ENCODE results near the gene HSPA12B.
"Not testable (repeated sequence)": the region's sequence is repeated elsewhere in the genome, so short reads cannot be mapped to it uniquely, and the experiment has no call there.

Gene HSPA12B

DNA sequence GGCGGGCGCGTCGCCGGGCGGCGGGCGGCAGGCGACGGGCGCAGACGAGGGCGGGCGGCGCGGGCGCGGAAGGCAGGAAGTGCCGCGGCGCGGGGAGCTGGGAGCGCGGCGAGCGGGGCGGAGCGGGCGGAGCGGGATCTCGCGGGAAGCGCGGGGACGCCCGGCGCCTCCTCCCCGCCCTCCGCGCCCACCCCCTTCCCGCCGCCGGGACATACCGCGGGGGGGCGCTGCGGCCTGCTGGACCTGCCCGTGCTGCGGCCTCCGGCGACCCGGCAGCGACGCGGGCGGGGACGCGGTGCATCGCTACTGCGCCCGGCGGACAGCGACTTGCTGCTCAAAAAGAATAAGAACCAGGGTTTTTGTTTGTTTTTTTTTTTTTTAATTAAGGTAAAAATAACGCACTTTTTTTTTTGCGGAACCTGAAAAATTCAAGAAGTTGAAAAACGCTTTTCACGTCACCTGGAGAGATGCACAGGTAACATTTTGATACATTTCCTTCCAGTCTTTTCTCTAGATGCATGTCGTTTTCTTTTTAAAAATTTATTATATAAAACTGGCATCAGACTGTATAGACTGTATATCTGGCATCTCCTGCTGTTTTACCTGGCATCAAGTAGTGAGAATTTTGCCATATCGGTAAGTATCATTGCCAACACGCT, 54.3 kb downstream of the HSPA12B start, which contains the start of gene CENPB:
Gene CENPB, minus strand, starts transcription at position 76 of the 659 bp plus-strand sequence. CDS start 257 bp downstream, outside the sequence.
- DNase-seq (ENCODE audit: low read depth in 2 of 2): peak; percentile 71 to 81

DNA sequence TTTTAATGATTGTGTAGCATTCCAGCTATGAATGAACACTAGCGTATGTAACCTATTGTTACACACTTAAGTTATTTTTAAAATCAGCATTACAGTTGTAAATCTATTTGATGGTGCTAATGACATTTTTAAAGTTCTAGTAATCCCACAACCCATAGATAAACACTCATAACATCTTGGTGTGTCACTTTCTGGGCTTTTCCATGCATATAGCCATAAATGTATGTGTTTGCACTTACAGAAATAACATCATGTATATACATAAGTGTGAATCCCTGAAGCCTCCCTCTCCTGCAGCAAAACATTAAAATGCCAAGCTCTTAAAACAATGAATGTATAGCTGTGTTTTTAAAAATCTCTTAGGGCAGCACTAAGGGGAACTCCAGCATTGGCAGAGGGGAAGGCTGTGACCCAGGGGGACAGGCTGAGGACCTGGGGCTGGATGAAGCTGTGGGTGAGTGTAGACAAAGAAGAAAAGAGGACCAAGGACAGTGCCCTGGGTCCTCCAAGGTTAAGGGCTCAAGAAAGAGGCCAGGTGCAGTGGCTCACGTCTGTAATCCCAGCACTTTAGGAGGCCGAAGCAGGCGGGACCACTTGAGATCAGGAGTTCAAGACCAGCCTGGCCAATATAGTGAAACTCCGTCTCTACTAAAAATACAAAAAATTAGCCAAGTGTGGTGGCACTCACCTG, 55.0 kb downstream of the HSPA12B start:
- no peak for DNase-seq (ENCODE audit: low read depth in 2 of 2)

GRCh38 chr20:3788685-3789155, 56.2 kb downstream of the HSPA12B start:
- no peak for DNase-seq (ENCODE audit: low read depth in 2 of 2)

- DNase-seq (ENCODE audit: low read depth in 2 of 2): not testable (repeated sequence)
Observed at GRCh38 chr20:3789201-3789600, 56.7 kb downstream of the HSPA12B start.

DNA sequence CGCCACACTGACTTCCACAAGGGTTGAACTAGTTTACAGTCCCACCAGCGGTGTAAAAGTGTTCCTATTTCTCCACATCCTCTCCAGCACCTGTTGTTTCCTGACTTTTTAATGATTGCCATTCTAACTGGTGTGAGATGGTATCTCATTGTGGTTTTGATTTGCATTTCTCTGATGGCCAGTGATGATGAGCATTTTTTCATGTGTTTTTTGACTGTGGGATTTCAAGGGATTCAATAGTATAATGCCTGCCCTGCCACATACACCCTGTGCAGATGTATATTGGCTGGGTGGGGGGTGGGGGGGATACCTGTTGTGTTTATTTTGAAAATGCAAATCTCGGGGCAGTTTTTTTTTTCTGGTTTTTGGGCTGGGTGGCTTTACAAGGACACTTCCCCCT, 61.7 kb downstream of the HSPA12B start:
- not testable (repeated sequence) for DNase-seq (ENCODE audit: low read depth in 2 of 2)

- DNase-seq (ENCODE audit: low read depth in 2 of 2): no peak
Observed at GRCh38 chr20:3794701-3795420, 62.4 kb downstream of the HSPA12B start.

DNA sequence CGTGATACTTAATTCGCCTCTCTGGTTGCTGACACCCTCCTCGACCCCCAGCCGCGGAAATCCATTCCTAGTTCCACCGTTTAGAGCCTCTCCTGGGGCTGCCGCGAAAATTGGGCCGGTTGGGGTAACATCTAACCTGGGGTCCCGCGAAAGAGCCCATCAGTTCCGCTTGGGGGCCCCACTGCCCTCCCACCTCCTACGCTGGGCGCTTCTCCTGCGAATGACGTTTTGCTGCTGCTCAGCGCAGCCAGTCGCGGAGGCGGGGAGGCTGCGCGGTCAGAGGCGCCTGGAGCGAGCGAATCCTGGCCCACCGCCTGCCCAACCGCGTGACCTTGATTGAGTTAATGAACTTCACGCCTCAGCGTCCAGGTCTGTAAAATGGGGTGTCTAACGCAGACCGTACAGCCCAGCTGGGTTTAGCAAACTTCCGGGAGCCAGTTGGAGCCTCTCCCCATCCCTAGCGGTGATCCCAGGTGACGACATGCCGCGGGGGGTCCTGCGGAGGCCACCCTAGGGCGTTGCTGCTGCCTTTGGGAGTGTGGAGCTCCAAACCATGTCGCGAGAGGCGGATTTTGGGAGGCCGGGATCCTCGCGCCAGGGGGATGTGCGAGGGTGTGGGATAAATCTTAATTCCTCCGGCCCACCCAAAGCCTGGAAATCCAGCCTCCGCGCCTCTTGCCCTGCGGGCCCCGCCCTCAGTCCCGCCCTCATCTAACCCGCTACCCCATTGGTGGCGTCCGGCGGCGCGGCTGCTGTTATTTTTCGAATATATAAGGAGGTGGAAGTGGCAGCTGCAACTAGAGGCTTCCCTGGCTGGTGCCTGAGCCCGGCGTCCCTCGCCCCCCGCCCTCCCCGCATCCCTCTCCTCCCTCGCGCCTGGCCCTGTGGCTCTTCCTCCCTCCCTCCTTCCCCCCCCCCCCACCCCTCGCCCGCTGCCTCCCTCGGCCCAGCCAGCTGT, 63.3 kb downstream of the HSPA12B start, which contains the start of gene CDC25B:
Gene CDC25B, plus strand, starts transcription at position 800 of the 958 bp plus-strand sequence. CDS start 222 bp downstream, outside the sequence.
- DNase-seq (ENCODE audit: low read depth in 2 of 2): peak; percentile 74 to 80

DNA sequence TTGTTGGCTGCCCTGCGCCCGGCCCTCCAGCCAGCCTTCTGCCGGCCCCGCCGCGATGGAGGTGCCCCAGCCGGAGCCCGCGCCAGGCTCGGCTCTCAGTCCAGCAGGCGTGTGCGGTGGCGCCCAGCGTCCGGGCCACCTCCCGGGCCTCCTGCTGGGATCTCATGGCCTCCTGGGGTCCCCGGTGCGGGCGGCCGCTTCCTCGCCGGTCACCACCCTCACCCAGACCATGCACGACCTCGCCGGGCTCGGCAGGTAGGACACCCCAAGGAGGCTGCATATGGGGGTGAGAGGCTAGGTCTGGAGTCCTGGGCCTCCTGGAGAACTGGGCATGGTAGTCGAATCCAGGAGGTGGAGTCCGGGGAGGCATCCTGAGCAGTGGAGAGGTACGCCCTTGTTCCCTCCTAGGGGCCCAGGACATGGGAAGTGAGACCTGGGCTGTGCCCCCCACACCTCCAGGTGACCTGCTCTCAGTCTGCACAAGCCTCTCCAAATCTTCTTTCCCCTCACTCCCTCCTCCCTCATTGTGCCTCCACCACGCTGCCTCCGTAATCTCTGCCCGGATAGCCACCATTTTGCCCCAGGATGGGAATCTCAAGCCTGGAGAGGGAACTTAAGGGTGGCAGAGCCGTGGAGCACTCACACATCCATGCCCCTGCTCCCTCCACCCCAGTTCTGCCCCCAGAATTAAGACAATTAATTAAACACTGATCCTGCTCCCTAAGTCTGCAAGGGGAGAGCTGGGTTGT, 64.2 kb downstream of the HSPA12B start:
- DNase-seq (ENCODE audit: low read depth in 2 of 2): no peak

- DNase-seq (ENCODE audit: low read depth in 2 of 2): no peak
Observed at GRCh38 chr20:3797226-3797545, 64.7 kb downstream of the HSPA12B start.

DNA sequence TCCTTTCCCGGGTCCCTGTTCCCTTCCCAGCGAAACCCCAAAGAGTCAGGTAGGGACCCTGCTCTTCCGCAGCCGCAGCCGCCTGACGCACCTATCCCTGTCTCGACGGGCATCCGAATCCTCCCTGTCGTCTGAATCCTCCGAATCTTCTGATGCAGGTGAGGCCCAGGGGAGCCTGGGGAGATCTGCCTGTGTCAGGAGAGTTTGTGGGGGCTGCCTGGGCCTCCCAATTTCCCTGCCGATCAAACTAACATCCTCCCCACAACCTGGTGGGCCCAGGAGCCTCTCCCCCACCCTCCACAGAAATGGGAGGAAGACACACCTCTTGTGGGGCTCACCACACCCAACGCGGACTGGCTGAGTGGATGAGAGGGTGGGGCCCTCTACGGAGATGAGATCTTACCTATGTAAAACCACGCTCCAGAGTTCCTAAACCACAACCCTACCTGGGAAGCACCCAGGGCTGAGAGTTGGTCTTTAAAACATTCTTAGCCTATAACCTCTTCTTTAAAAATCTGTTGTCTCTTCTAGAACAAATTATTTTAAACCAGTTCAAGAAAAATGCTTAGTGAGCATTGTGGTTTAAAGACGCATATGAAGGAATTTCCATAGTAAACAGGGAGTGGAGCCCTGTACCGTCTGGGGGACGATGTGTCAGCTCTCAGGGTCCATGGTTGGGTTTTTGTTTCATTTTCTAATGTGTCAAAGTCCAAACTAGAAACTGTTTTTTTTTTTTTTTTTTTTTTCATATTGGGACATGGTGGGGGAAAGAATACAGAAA, 65.3 kb downstream of the HSPA12B start:
- DNase-seq (ENCODE audit: low read depth in 2 of 2): no peak

DNA sequence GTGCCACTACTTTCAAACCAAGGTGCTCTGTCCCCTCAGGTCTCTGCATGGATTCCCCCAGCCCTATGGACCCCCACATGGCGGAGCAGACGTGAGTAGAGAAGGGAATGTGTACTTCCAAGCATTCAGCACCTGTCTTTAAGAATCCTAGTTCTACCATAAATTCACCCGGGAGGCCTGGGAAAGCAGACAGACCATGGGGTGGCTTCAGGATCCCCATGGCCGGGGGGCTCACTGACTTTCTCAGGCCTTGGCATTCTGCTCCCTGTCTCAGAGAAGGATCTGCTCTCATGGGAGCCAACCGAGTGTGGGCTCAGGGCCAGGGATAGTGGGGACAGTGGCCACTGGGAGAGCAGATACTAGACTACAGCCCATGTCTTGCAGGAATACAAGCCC, 65.9 kb downstream of the HSPA12B start:
- DNase-seq (ENCODE audit: low read depth in 2 of 2): no peak

GRCh38 chr20:3798908-3799248, 66.4 kb downstream of the HSPA12B start:
- no peak for DNase-seq (ENCODE audit: low read depth in 2 of 2)

GRCh38 chr20:3800256-3800877, 67.9 kb downstream of the HSPA12B start:
- DNase-seq (ENCODE audit: low read depth in 2 of 2): no peak

- DNase-seq (ENCODE audit: low read depth in 2 of 2): no peak
Observed at GRCh38 chr20:3800878-3801260, 68.4 kb downstream of the HSPA12B start.

DNA sequence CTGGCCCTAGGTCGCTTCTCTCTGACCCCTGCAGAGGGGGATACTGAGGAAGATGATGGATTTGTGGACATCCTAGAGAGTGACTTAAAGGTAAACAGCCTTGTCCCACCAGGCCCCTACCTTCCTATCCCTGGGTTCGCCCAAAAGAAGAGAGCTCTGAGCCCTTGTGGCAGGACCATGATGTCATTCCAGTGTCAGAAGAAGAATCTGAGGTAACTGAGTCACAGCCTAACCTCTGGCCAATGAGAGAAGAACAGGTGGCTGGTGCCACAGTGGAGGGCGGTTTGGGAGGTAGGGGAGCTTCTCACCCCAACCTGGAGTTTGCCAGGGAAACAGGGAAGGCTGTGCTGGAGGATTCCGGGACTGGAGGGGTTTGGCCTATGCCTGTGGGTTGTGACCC, 68.8 kb downstream of the HSPA12B start:
- no peak for DNase-seq (ENCODE audit: low read depth in 2 of 2)

DNA sequence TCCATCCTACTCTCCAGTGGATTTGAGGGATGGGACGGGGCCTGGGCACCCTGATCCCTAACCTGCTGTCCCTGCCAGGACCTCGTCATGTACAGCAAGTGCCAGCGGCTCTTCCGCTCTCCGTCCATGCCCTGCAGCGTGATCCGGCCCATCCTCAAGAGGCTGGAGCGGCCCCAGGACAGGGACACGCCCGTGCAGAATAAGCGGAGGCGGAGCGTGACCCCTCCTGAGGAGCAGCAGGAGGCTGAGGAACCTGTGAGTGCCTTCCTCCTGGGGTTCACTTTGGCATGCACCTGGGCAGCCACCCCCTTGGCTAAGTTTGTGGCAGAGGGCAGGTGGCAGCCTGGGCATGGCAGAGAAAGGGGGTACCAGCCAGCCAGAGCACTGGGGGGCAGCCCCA, 69.4 kb downstream of the HSPA12B start:
- no peak for DNase-seq (ENCODE audit: low read depth in 2 of 2)

Data from activated CD8-positive, alpha-beta memory T cell treated with anti-CD3 and anti-CD28 coated beads for 4 hours (primary cell).